Measurements from ENCODE around the gene SPATA2. TPM values are rescaled to one million over a fixed set of nuclear protein-coding genes. Genes with fewer than 3 reads are reported as not detected.

Gene SPATA2
- total RNA-seq, 2 donors from 2014 or later, result 6.5 to 6.8 TPM

DNA sequence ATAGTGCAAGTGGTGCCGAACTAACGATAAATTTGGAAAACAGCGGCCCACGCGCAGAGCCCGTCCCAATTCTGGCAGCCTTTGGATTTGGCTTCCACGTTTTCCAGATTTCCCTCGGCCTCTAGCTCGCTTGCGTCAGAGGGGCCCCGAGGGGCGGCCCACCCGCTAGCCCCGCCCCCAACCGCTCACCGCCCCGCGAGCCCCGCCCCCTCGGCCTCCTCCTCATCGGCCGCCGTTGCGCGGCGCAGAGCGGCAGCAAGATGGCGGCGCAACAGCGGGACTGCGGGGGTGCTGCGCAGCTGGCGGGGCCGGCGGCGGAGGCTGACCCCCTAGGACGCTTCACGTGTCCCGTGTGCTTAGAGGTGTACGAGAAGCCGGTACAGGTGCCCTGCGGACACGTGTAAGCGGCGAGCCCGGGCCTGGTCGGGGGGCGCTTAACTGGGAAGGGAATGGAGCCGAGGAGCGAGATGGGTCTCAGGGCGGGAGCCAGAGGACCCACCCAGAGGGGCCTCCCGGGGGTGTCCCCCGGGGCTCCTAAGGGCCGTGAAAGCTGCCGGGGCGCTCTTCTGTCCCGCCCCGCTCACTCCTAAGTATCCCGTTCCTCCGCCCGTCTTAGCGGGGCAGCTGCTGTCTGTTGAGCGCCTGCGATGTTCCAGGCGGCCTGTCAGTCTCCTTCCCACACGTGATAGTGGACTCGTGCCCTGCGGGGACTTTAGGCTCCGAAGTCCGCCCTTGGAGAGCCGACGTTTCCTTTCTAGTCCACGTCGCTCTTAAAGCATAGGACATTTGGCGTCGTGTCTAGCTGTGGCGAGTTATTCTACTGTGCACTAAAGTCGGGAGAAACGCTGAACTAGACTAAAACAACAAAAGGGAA lies 21.1 kb upstream of the SPATA2 start, which contains the start of gene RNF114:
RNF114 (plus strand) TSS at position 245 of the 874 bp plus-strand sequence; CDS start at position 261, 16 bp downstream.
- DNase-seq (peak; percentile 93), ATAC-seq (peak; percentile 95 to 97)
- intact Hi-C loops (cut with DNase I), result no loop called here

DNA sequence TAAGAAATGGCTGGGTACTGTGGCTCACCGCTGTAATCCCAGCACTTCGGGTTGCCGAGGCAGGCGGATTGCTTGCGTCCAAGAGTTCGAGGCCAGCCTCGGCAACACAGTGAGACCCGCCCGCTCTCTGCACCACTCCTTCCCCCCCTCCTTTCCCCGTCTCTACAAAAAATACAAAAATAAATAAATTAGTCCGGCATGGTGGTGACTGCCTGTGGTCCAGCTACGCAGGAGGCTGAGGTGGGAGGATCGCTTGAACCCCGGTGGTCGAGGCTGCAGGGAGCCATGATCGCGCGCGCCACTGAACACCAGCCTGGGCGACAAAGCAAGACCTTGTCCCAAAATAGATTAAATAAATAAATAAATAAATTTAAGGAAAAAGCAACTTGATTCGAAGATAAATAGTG lies 20.4 kb upstream of the SPATA2 start:
- peak; percentile 5 to 10 for ATAC-seq
- no peak for DNase-seq
- intact Hi-C loops (cut with DNase I), result no loop called here

DNA sequence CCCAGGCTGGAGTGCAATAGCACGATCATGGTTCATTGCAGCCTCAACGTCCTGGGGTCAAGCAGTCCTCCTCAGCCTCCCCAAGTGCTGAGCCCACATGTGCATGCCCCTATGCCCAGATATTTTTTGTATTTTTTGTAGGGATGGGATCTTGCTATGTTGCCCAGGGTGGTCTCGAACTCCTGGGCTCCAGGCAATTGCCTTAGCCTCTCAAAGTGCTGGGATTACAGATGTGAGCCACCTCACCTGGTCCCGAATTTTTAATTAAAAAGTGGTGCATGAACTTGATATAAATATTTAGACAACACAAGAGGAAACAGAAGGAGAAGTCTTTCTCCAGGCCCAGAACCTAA lies 13.8 kb upstream of the SPATA2 start:
- intact Hi-C loops (cut with DNase I), result loop anchor here in 1 of 2 donors (2.0 kb wide), 1 partner anchor 318 kb away; no protein-coding TSS in a partner anchor
- peak in 1 of 2 donors; percentile 18 for ATAC-seq

DNA sequence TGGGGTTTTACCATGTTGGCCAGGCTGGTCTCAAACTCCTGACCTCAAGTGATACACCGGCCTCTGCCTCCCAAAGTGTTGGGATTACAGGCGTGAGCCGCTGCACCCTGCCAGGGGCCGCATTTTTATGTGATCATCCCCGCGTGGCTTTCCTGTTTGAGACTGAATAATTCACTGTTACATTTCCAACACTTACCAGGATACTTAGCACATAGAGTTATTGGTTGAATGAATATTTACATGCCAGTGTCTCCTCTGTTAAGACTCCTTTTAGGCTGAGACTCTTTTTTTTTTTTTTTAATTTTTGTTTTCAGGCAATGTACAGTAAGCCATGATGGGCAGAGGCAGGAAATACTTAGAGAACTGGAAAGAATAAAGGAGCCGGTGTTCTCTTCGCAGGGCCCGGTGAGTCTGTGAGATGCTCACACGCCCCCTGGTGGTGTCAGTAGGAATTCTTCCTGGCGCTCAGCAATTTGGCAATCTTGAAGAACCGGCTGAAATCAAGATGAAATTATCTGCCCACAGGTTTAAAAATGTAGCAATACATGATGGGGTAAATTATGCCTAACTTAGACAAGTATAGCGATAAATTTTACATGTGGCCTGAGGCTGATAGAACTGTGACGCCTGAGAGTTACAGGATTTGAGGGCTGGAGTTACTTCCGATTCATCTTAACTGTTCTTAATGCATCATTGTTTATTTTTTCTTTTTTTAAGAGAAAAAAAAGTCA lies 13.2 kb upstream of the SPATA2 start:
- DNase-seq (peak; percentile 80), ATAC-seq (peak; percentile 86 to 89)
- intact Hi-C loops (cut with DNase I), result loop anchor here in 1 of 2 donors (2.0 kb wide), 1 partner anchor 318 kb away; no protein-coding TSS in a partner anchor

More for the DNA sequence above, 13.8 kb upstream of the SPATA2 start:
- DNase-seq, result no peak

DNA sequence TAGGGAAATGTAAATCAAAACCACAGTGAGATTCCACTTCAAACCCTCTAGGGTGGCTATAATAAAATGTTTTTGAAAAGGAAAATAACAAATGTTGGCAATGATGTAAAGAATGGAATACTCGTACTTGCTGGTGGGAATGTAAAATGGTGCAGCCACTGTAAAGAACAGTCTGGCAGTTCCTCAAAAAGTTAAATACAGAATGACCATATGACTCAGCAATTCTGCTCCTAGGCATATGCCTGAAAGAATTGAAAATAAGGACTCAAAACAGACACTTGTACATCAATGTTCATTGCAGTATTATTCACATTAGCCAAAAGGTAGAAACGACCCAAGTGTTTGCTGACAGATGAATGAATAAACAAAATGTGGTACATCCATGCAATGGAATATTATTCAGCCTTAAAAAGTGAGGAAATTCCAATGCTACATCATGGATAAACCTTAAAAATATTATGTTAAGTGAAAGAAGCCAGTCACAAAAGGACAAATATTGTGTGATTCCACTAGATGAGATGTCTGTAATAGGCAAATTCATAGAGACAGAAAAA lies 10.6 kb upstream of the SPATA2 start:
- intact Hi-C loops (cut with DNase I), result no loop called here
- no peak for DNase-seq
- ATAC-seq, result no peak

DNA sequence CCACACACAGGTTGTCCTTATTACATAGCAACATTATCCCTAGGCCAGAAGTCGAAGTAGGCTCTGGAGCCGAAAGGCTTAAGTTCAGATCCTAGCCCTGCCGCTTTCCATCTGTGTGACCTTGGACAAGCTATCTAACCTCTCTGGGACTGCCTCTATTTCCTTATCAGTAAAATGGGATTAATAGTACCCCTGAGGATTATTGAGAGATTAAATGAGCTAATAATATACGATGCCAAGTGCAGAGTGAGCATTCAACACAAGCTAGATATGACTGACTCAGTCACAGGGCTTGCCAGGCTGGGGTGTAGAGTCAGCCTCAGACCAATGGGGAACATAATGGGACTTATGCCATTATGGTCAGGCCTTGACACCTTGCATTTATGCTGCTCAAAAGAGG lies 8.9 kb upstream of the SPATA2 start:
- intact Hi-C loops (cut with DNase I), result no loop called here
- DNase-seq (no peak), ATAC-seq (peak in 1 of 2 donors; percentile 46)

DNA sequence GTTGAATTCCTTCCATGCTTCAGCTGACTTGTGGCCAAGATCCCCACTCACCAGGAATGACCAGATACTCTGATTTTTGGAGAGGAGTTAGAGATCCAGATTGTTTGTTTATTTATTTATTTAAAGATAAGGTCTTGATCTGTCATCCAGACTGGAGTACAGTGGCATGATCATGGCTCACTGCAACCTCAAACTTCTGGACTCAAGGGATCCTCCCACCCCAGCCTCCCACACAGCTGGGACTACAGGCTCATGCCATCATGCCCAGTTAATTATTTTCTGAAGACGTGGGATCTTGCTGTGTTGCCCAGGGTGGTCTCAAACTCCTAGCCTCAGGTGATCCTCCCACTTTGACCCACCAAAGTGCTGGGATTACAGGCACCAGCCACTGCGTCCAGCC lies 4.1 kb upstream of the SPATA2 start:
- no peak for DNase-seq
- intact Hi-C loops (cut with DNase I), result no loop called here
- no peak for ATAC-seq

DNA sequence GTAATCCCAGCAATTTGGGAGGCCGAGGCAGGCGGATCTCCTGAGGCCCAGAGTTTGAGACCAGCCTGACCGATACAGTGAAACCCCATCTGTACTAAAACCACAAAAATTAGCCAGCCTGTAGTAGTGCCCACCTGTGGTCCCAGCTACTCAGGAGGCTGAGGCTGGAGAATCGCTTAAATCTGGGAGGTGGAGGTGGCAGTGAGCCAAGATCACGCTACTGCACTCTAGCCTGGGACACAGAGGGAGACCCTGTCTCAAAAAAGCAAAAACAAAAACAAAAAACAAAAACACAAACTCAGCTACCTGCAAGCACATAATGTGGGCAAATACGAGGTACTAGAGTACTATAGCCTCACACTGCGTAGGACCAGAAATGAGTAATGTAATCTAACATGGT lies 3.7 kb upstream of the SPATA2 start:
- ATAC-seq (no peak), DNase-seq (no peak)
- intact Hi-C loops (cut with DNase I), result no loop called here

DNA sequence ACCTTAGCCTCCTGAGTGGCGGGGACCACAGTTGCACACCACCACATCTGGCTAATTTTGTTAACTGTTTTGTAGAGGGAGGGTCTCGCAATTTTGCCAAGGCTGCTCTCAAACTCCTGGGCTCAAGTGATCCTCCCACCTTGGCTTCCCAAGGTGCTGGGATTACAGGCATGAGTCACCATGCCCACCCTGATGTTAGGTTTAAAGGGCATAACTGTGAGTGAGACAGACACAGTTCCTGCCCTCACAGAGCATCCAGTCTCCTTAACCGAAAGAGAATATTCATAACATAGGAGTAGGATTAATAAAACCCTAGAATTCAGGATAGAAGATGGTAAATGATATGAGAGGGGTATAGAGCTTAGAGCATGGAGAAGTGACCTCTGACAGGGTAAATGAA lies 3.1 kb upstream of the SPATA2 start:
- ATAC-seq (no peak), DNase-seq (no peak)
- intact Hi-C loops (cut with DNase I), result no loop called here

DNA sequence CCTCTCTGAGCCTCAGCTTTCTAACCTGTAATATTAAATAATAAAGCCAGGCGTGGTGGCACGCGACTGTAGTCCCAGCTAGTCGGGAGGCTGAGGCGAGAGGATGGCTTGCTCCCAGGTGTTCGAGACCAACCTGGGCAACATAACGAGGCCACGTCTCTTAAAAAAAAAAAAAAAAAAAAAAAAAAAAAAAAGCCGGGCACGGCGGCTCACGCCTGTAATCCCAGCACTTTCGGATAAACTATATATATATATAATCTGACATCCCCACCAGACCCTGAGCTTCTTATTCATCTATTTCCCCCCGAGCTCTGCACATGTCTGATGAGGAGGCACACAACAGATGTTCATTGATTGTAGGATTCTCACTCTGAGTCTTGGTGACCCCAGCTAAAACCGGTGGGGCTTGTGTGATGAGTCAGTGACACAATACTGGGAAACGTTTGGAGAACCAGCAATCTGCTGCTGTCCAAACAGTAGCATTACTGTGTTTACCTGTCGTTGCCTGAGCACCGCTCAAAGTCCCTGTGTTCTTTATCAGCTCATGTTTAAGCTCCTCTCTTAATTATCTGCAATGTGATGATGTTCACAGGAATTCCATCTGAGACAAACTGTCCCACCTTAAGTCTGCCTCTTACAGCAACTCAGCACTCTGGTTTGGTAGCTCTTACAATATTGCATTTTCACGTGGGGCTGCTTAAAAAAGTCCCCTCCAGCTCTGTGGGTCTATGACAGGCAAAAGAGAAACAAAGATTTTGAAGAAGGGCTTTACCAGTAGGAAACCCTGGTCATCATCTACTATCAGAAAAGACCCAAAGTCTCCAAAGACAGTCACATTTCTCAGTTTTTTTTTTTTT lies 1.0 kb upstream of the SPATA2 start:
- peak in 1 of 2 donors; percentile 2 for ATAC-seq
- no peak for DNase-seq
- intact Hi-C loops (cut with DNase I), result no loop called here

DNA sequence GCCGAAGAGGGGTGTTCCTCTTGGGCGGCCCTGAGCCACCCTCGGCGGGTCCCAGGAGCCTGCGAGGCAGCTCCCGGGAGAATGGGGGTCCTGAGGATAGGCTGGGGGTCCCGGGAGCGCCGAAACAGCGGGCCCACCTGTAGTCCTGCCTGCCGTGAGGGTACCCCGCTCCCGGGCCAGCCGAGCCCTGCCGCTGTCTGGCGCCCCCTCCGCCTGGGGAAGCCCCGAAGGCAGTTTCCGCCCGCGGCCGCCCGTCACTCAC lies 280 bp downstream of the SPATA2 start:
- DNase-seq (no peak), ATAC-seq (peak; percentile 18 to 37)
- intact Hi-C loops (cut with DNase I), result no loop called here

DNA sequence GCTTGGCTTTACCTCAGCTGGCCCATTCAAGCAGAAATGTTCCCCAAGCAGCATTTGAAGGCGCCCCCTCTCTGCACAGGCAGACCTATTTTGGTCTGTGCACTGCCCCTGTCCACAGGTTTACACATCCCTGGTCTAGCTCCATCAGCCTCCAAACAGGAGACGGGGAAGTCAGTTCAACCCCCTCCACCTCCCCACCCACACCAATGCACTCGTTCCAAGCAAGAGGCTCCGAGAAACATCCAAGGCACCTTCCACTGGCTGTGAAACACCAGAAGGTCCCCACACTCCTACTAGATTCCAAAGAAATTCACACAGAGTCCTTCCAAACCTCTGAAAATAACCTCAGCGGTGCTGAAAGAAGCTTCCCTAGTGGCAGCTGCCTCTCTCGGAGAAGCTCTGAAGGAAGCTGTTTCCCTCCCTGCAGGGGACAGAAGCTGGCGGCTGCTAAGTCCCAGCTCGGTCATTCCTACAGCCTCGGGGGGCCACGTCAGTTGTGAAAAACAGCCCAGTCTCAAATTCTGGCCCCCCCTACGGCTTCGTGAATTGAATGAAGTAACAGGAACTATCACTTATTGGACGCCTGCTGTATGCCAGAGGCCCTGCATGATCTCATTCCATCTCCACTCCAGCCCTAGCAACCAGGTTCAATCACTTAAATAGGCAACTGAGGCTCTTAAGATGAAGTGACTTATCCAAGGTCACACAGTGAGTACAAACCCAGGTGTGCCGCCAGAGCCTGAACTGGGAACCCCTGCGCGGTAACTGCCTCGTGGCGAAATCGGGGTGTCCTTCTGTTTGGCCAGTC lies 815 bp downstream of the SPATA2 start:
- DNase-seq (no peak), ATAC-seq (no peak)
- intact Hi-C loops (cut with DNase I), result no loop called here

DNA sequence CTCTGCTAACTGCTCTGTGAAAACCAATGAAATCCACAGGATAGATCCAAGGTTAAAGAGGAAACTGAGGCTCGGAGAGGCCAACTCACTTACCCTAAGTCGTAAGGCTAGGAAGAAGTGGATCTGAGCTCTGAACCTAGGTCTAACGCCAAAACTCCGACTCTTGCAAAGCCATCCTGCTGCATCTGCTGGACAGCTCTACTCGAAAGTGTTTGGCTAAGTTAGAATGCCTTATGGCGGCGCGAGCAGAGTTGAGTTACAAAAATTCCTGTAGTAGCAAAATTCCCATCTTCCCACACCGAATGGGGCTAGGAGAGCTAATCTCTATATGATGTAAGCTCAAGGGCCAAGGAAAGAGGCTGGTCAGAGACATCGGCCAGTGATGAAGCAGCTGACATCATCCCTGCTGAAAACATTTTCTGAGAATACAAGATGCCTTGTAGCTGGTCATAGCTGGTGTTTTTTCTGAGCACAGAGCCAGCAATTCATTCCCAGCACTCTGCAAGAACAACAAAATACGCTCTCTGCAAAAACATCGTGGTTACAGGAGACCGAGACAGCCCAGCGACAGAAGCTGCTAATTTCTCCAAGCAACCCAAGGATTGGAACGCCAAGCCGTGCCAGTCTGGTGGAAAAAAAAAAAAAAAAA lies 1.8 kb downstream of the SPATA2 start:
- ATAC-seq (no peak), DNase-seq (no peak)
- intact Hi-C loops (cut with DNase I), result no loop called here

DNA sequence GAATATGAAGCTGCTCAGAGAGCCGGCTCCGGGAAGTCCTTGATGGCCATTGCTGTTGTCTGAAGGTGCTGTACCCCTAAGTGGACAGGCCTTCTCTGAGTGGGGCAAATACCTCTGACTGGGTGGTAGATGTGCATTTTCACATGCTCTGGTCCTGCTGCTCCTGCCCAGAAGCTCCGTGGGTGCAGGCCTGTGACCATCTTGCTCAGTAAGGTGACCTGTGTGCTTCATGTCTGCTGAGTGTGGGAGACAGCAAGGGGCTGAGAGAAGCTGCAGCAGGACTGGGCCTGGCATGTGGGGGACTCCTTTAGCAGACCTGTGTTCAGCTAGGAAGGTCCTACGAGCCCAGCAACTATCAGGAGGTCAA lies 5.0 kb downstream of the SPATA2 start:
- ATAC-seq (no peak), DNase-seq (no peak)
- intact Hi-C loops (cut with DNase I), result no loop called here

DNA sequence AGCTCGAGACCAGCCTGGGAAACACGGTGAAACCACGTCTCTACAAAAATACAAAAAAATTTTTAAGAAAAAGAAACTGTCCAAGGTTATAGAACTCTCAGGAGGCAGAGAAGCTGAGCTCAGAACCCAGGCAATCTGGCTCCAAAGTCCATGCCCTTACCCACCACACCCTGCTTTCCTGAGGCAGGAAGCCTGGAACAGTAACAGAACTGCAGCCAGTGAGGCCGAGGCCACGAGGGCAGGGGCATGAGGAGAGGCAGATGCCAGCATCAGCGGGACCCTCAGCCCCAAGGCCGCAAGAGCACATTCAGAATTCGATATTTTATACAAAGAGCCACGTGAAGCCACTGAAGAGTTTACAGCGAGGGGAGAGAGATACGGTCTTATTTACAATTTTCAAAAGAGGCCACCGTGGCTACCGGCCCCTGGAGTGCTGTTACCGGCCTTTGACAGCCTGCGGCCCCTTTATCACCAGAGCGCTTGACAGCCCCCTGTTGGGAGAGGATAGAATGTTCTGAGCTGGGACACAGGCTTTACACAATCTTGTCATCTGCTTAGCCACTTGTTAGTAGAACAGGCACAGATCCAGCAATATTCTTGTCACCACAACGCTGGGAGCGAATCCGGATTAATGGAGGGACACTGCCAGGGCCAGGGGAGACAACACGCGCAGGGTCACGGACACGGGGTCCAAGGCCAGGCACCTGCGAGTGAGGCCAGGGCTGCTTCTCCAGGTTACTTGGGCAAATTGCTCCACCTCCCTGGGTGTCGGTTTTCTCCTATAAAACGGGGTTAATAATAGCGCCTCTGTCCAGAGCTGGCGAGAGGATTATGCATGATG lies 5.6 kb downstream of the SPATA2 start:
- intact Hi-C loops (cut with DNase I), result no loop called here
- ATAC-seq, result peak; percentile 53 to 67
- no peak for DNase-seq

DNA sequence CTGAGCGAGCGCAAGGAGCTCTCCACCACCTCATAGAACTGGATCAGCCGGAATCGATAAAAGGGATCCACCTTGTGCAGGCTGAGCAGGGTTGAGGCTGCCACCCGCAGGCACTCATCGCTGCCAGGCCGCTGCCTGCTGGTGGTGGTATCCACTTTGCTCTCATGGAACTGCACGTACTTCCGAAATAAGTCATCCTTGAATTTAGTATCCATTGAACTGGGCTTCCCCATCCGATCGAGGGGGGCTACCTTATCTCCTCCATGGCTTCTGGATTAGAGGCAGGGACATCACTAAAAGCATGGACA lies 7.1 kb downstream of the SPATA2 start:
- intact Hi-C loops (cut with DNase I), result no loop called here
- ATAC-seq, result no peak

More for the DNA sequence above, 7.1 kb downstream of the SPATA2 start:
- no peak for DNase-seq

Data from left cardiac atrium (tissue), 4 donors.